Measurements from ENCODE around the gene MEI1.
A peak's percentile ranks its signal among the peaks of the same experiment; 100 is the strongest.

The MEI1 gene

DNA sequence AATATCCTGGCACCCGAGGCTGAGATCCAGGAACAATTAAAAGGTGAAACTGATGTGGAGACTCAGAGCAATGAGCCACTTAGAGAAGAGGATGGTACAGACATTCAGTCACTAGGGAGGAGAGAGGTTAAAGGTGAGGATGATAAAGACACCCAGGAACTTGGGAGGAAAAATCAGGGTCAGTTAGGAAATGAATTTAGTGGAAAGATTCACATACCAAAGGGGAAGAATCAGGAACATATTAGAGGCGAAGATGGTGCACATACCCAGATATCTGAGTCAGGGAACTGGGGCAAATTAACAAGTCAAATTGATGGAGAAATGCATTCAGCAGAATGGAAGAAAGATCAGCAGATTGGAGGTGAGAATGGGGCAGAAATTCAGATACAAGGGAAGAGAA is 4.1 kb upstream of the MEI1 start:
- TF ChIP-seq, protein P1, sequence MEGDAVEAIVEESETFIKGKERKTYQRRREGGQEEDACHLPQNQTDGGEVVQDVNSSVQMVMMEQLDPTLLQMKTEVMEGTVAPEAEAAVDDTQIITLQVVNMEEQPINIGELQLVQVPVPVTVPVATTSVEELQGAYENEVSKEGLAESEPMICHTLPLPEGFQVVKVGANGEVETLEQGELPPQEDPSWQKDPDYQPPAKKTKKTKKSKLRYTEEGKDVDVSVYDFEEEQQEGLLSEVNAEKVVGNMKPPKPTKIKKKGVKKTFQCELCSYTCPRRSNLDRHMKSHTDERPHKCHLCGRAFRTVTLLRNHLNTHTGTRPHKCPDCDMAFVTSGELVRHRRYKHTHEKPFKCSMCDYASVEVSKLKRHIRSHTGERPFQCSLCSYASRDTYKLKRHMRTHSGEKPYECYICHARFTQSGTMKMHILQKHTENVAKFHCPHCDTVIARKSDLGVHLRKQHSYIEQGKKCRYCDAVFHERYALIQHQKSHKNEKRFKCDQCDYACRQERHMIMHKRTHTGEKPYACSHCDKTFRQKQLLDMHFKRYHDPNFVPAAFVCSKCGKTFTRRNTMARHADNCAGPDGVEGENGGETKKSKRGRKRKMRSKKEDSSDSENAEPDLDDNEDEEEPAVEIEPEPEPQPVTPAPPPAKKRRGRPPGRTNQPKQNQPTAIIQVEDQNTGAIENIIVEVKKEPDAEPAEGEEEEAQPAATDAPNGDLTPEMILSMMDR (IDR thresholded peaks at IDR 0.05; ENCODE audit: low read depth, low read length), result no peak
- H3K4me3 ChIP-seq (ENCODE audit: low read depth, low read length), result no peak overlapping the region

DNA sequence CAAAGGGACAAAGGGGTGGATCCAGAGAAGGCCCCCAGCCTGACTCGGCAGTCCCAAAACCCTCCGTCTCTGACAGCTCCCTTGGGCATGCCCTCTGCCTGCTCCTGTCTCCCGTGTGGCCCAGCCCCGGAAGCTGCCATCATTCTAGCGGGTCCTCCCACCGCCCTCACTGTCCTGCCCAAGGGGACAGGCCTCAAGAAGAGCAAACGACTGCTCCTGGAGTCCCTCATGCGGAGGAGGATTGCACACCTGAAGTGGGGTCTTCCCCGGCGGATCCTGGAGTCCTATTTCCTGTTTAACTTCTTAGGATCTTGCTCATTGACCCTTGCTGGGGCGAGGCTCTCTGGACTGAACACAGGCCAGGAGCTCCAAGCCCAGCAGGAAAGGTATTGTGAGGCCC is 2.6 kb upstream of the MEI1 start:
- TF ChIP-seq, protein P1 (IDR thresholded peaks at IDR 0.05; ENCODE audit: low read depth, low read length), result no peak
- H3K4me3 ChIP-seq (ENCODE audit: low read depth, low read length), result no peak overlapping the region

DNA sequence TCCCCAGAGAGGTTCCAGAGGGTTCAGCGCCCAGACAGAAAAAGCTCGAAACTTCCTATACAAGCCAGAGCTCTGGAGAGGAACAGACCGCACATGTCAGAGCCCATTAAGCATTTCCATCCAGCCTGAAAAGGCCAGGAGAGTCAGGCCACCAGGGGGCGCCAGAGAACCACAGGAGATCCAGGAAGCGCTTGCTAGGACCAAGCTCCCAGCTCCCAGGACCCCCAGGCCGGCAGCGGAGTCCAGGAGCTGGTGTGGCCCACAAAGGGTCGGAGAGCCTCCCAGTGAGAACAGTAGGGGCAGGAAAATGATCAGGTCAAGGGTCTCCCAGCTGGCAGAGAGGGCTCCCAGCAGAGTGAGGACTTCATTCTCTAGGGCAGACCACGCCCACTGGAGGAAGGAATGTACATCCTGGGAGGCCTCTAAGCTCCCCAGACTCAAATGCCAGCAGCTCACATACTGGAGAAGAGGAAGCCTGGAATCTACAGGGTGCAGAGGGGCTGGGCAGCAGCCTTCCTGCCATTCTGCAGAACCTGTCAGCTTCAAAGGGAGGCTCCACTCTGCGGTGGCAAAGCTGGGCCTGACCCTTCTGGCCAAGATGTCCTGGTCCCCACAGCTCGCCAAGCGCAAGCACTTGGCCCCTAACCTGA is 2.1 kb upstream of the MEI1 start:
- TF ChIP-seq, protein P1 (IDR thresholded peaks at IDR 0.05; ENCODE audit: low read depth, low read length), result peak; percentile 93
- no peak overlapping the region for H3K4me3 ChIP-seq (ENCODE audit: low read depth, low read length)

DNA sequence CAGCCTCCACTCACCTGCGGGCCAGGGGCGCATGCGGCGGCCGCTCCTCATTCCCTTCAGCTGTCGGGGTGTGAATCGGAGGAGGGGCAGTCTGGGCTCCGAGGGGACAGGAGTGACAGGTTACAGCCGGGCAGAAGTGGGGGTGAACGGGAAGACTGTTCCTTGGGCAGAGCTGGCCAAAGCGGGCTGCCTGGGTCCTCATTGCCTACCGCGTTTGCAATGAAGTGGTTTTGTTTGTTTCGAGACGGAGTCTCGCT is 733 bp downstream of the MEI1 start:
- TF ChIP-seq, protein P1 (IDR thresholded peaks at IDR 0.05; ENCODE audit: low read depth, low read length), result no peak
- no peak overlapping the region for H3K4me3 ChIP-seq (ENCODE audit: low read depth, low read length)

DNA sequence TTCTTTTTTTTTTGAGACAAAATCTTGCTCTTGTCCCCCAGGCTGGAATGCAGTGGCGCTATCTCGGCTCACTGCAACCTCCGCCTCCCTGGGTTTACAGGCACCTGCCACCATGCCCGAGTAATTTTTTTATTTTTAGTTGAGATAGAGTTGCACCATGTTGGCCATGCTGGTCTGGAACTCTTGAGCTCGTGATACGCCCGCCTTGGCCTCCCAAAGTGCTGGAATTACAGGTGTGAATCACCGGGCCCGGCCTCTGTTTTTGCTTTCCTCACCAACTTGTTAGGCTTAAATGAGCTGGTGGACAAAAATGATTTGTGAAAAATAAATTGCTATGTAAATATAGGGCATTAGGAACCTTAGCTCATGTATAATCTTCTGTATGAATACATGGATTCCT is 3.5 kb downstream of the MEI1 start:
- TF ChIP-seq, protein P1 (IDR thresholded peaks at IDR 0.05; ENCODE audit: low read depth, low read length), result no peak
- H3K4me3 ChIP-seq (ENCODE audit: low read depth, low read length), result no peak overlapping the region

DNA sequence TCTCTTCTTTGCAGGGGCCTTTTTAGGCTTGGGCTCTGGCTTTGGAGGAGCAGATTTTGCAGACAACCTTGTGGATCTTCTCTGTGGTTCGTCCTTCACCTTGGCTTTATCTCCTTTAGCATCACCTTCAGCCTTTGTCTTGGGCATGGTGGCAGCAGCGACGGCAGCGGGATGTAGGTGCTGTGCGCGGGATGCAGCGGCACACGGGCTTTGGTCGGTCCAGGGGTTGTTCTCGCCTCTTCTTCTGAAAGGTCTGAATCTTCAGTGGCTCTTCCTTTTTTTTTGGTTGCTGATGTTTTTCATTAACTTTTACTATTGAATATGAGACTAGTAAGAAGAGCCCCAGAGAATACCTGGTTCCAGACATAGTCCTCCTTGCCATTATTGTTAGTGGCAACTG is 10.0 kb downstream of the MEI1 start:
- TF ChIP-seq, protein P1 (IDR thresholded peaks at IDR 0.05; ENCODE audit: low read depth, low read length), result no peak
- H3K4me3 ChIP-seq (ENCODE audit: low read depth, low read length), result no peak overlapping the region

DNA sequence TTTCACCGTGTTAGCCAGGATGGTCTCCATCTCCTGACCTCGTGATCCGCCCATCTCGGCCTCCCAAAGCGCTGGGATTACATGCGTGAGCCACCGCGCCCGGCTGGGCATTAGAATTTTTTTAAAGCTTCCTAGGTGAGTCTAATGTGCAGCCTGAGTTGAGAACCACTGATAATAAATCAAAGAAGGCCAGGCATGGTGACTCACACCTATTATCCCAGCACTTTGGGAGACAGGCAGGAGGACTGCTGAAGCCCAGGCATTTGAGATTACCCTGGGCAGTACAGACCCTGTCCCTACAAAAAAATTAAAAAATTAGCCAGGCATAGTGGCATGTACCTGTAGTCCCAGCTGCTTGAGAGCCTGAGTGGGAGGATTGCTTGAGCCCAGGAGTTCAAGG is 13.7 kb downstream of the MEI1 start:
- H3K4me3 ChIP-seq (ENCODE audit: low read depth, low read length), result no peak overlapping the region
- TF ChIP-seq, protein P1 (IDR thresholded peaks at IDR 0.05; ENCODE audit: low read depth, low read length), result no peak
